IPS-NIHi7 (cell line): Measurements from ENCODE around the gene NT5DC1.
A peak's percentile ranks its signal among the peaks of the same experiment; 100 is the strongest.

Source experiments
- DNase-seq: peaks from one replicate; pipeline ENCODE4 v3.0.0; 2012; ENCODE audit warnings: mixed read lengths; ENCODE audit errors: extremely low spot score

Gene NT5DC1

GRCh38 chr6:116239856-116240255, 139.2 kb downstream of the NT5DC1 start:
- DNase-seq: no peak

- no peak for DNase-seq
These were observed 143.6 kb downstream of the NT5DC1 start for GRCh38 chr6:116244284-116244683.

GRCh38 chr6:116246089-116246488, 145.4 kb downstream of the NT5DC1 start:
- no peak for DNase-seq

- no peak for DNase-seq
These were observed 146.6 kb downstream of the NT5DC1 start for GRCh38 chr6:116247285-116247684.

GRCh38 chr6:116248577-116248976, 147.9 kb downstream of the NT5DC1 start:
- DNase-seq: no peak

- no peak for DNase-seq
These were observed 151.1 kb downstream of the NT5DC1 start for GRCh38 chr6:116251568-116252384.

GRCh38 chr6:116253188-116253504, 152.5 kb downstream of the NT5DC1 start:
- no peak for DNase-seq

GRCh38 chr6:116253505-116254296, 153.0 kb downstream of the NT5DC1 start, which contains the start of gene TSPYL4:
Gene TSPYL4 (minus strand): TSS chr6:116254075. CDS start chr6:116254008, 67 bp downstream.
- DNase-seq: peak; percentile 90

GRCh38 chr6:116254297-116255056, 153.8 kb downstream of the NT5DC1 start:
- DNase-seq: no peak

- DNase-seq: no peak
These were observed 154.7 kb downstream of the NT5DC1 start for GRCh38 chr6:116255246-116255800.

GRCh38 chr6:116256694-116257093, 156.0 kb downstream of the NT5DC1 start:
- no peak for DNase-seq

GRCh38 chr6:116258520-116258919, 157.9 kb downstream of the NT5DC1 start:
- DNase-seq: no peak

GRCh38 chr6:116263353-116263752, 162.7 kb downstream of the NT5DC1 start:
- DNase-seq: no peak

- no peak for DNase-seq
These were observed 164.6 kb downstream of the NT5DC1 start for GRCh38 chr6:116265041-116265829.

- no peak for DNase-seq
These were observed 166.2 kb downstream of the NT5DC1 start for GRCh38 chr6:116266803-116267202.

GRCh38 chr6:116267836-116268588, 167.4 kb downstream of the NT5DC1 start:
- no peak for DNase-seq

- DNase-seq: peak; percentile 53
These were observed 168.1 kb downstream of the NT5DC1 start for GRCh38 chr6:116268589-116269293.

- no peak for DNase-seq
These were observed 170.6 kb downstream of the NT5DC1 start for GRCh38 chr6:116271149-116271708.

GRCh38 chr6:116277124-116277523, 176.5 kb downstream of the NT5DC1 start:
- no peak for DNase-seq
